Neutrophil (primary cell): ENCODE results near the gene ZFP90.

Experiments used
- H3K27ac ChIP-seq: fragments of 200-600 bp; sonication (generic); 2 replicates; pipeline ENCODE4 v1.5.1; 2016; ENCODE audit warnings: mild to moderate bottlenecking, moderate library complexity
- H3K27me3 ChIP-seq: fragments of 200-600 bp; sonication (generic); 2 replicates; pipeline ENCODE4 v1.6.0; 2016; ENCODE audit warnings: mild to moderate bottlenecking
- H3K36me3 ChIP-seq: fragments of 200-600 bp; sonication (generic); 2 replicates; pipeline ENCODE4 v1.5.1; 2017
- H3K4me1 ChIP-seq, 2 experiments: fragments of 200-600 bp in 1 of 2; sonication (generic) in 1 of 2; 1 replicate in 1 of 2; 2 replicates in 1 of 2; pipeline versions ENCODE4 v1.5.1 to v1.6.1; 2013 to 2016; ENCODE audit warnings: low read depth in 1 of 2, low read length in 1 of 2, mild to moderate bottlenecking in 1 of 2, moderate library complexity in 1 of 2; ENCODE audit not compliant: control insufficient read depth in 1 of 2, insufficient read depth in 1 of 2
- H3K4me3 ChIP-seq, 2 experiments: fragments of 200-600 bp in 1 of 2; sonication (generic) in 1 of 2; 1 replicate in 1 of 2; 2 replicates in 1 of 2; pipeline ENCODE4 v1.5.1; 2013 to 2016; ENCODE audit warnings: low read depth in 1 of 2, low read length in 1 of 2, mild to moderate bottlenecking in 1 of 2, moderate library complexity in 1 of 2
- H3K9me3 ChIP-seq: fragments of 200-600 bp; sonication (generic); 2 replicates; pipeline ENCODE4 v1.5.1; 2016
- TF ChIP-seq, protein P1 (sequence below): fragments of 200-600 bp; sonication (generic); IDR thresholded peaks from 2 replicates; pipeline ENCODE4 v1.5.1; 2016; ENCODE audit warnings: antibody characterized with exemption

The ZFP90 gene

DNA sequence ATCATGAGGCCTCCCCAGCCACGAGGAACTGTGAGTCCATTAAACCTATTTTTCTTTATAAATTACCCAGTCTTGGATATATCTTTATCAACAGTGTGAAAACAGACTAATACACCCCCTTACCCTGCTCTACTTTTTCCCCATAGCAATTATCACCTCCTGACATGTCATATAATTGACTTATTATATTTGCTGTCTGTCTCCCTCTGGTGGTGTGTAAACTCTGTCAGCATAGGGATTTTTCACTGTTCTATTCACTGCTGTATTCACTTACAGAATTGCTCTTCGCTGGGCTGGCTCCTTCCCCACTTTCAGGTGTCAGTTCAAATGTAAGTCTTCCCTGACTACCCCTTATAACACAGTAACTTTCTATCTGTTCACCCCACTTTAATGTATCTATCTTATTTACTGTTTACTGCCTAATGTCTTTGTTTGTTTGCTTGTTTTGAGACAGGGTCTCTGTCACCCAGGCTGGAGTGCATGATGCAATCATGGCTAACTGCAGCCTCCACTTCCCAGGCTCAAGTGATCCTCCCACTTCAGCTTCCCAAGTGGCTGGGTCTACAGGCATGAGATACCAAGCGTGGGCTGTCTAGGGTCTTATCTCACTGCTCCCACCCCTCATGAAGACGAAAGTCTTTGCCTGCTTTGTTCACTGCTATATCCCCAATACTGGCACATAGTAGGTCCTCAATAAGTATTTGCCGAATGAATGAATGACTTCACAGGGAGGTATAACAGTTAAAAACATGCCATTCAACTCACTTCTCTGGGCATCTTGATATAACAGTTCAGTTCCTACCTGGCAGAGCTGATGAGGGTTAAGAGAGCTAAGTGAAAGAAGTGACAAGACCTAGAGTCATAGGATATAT, 53.6 kb downstream of the ZFP90 start:
- H3K9me3 ChIP-seq: no peaks in the 10 kb centered on the region
- no peaks in the 10 kb centered on the region for H3K4me1 ChIP-seq
- TF ChIP-seq, protein P1, sequence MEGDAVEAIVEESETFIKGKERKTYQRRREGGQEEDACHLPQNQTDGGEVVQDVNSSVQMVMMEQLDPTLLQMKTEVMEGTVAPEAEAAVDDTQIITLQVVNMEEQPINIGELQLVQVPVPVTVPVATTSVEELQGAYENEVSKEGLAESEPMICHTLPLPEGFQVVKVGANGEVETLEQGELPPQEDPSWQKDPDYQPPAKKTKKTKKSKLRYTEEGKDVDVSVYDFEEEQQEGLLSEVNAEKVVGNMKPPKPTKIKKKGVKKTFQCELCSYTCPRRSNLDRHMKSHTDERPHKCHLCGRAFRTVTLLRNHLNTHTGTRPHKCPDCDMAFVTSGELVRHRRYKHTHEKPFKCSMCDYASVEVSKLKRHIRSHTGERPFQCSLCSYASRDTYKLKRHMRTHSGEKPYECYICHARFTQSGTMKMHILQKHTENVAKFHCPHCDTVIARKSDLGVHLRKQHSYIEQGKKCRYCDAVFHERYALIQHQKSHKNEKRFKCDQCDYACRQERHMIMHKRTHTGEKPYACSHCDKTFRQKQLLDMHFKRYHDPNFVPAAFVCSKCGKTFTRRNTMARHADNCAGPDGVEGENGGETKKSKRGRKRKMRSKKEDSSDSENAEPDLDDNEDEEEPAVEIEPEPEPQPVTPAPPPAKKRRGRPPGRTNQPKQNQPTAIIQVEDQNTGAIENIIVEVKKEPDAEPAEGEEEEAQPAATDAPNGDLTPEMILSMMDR: no peak
- H3K27me3 ChIP-seq: peaks cover 6% of the 10 kb centered on the region
- no peak overlapping the region for H3K4me3 ChIP-seq
- no peaks in the 10 kb centered on the region for H3K36me3 ChIP-seq
- no peak overlapping the region for H3K27ac ChIP-seq

DNA sequence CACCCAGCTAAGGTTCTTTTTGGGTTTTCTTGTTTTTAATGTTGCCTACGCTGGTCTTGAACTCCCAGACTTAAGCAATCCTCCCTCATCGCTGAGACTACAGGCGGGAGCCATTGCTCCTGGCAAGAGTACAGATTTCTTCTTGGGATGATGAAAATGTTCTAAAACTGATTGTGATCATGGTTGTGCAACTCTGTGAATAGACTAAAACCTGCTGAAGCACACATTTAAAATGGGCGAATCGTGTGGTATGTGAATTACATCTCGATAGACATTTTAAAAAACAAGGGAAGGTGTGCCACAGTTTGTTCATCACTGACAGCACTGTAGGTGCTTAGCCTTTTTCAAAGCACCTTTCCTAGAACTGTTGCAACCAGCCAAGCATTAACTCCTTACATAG, 57.2 kb downstream of the ZFP90 start:
- Histone ChIP-seq H3K4me3 (no peak overlapping the region), H3K27ac (no peak overlapping the region), H3K27me3 (no peaks in the 10 kb centered on the region), H3K36me3 (no peaks in the 10 kb centered on the region), H3K4me1 (no peaks in the 10 kb centered on the region), H3K9me3 (no peaks in the 10 kb centered on the region)
- TF ChIP-seq, protein P1: no peak

DNA sequence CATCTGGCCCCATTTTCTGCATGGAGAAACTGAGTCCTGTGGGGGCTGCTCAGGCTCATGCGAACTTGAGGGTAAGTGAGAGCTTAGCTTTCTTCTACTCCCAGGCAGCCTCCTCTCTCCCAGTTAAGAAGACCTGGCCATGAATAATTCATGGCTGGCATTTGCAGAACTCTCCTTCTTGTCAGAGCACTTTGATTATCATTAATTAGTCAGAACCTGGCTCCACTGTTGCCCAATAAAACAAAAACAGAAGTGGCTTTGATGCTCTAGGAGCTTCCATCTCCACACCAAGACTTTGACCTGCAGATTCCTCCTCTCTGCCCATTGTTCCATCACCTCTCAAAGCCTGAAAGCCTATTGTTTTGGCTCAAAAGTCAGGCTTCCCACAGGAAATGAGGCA, 60.5 kb downstream of the ZFP90 start:
- no peak overlapping the region for H3K27ac ChIP-seq
- H3K4me3 ChIP-seq: no peak overlapping the region
- H3K27me3 ChIP-seq: no peaks in the 10 kb centered on the region
- TF ChIP-seq, protein P1: no peak
- H3K36me3 ChIP-seq: no peaks in the 10 kb centered on the region
- H3K9me3 ChIP-seq: no peaks in the 10 kb centered on the region
- no peaks in the 10 kb centered on the region for H3K4me1 ChIP-seq

DNA sequence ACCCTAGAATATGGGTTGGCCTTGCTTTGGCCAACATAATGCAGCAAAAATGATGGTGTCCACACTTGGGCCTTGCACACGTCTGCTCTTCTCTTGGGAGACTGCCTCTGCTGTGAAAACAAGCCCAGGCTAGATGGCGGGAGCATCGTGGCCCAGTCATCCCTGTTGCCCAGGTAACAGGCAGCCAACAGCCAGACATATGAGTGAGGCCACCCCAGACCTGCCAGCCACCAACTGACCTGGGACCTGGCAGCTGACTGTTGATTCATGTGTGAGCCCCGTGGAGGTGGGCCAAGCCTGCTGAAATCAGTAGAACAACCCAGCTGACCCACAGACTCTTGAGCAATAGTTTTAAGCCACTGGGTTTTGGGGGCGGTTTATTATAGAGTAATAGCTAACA, 66.7 kb downstream of the ZFP90 start:
- Histone ChIP-seq H3K27me3 (no peaks in the 10 kb centered on the region), H3K4me3 (no peak overlapping the region), H3K4me1 (no peaks in the 10 kb centered on the region), H3K9me3 (no peaks in the 10 kb centered on the region), H3K27ac (no peak overlapping the region), H3K36me3 (no peaks in the 10 kb centered on the region)
- TF ChIP-seq, protein P1: no peak

DNA sequence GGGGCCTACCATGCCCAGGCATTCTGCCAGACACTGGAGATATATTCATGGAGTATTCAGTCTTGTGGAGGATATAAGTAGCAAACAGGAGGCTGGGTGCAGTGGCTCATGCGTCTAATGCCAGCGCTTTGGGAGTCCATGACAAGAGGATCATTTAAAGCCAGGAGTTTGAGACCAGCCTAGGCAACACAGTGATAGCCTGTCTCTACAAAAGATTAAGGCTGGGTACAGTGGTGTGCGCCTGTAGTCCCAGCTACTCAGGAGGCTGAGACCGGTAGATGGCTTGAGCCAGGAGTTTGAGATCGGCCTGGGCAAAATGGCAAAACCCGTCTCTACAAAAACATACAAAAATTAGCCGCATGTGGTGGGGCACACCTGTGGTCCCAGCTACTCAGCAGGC, 68.4 kb downstream of the ZFP90 start:
- Histone ChIP-seq H3K9me3 (no peaks in the 10 kb centered on the region), H3K27me3 (no peaks in the 10 kb centered on the region), H3K4me3 (no peak overlapping the region), H3K27ac (no peak overlapping the region), H3K4me1 (no peaks in the 10 kb centered on the region), H3K36me3 (no peaks in the 10 kb centered on the region)
- TF ChIP-seq, protein P1: no peak
